ENCODE data around the gene NQO1.

DNA sequence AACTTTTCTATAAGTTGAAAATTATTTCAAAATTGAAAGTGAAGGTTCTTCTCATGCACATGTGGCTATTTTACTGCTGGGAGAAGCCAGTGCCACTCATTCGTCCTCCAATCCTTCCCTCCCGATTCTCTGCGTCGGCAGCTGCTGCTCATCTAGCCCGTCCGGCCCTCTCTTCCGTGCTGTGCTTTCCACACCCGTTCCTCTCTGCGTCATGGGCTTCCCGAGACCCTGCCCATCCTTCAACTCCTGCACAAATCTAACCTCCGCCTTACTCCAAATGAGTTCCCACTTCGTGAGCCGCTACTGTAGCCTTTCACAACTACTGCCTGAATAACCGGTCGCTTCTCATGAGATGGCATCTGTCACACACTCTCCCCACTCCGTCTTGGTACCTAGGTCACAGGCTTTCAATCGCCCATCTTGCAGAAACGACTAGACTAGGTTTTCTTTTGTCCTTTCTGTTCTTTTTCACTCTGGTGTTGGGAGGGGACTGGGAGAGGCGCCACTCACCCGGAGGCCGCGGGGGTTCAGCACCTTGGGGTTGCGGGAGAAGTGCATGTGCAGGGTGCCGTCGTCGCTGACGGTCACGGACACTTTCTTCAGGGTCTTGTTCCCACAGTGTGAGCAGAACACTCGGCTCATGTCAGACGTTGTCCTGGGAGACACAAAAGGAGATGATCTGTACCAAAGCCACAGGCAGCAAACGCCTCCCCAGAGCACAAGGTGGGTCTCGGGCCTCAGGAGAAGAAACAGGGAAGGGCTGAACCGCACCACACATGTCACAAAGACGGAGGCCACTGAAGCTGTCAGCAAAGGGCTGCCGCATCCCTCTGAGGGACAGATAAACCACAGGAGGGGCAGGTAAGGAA is 18.2 kb upstream of the NQO1 start:
- TF ChIP-seq ZNF883 (CRISPR knock-in tag; IDR thresholded peaks at IDR 0.05; ENCODE audit: not compliant biosample characterization) = no peak
- no peak for TF ChIP-seq CREB1 (IDR thresholded peaks at IDR 0.05)
- no peak for TF ChIP-seq CREB1 (CRISPR knock-in tag; IDR thresholded peaks at IDR 0.05)

All from HepG2 (cell line).